Measurements from ENCODE around the gene CCS. TPM values are rescaled to one million over a fixed set of nuclear protein-coding genes. Genes with fewer than 3 reads are reported as not detected.
A peak's percentile ranks its signal among the peaks of the same experiment; 100 is the strongest.

CCS gene
- total and polyA plus RNA-seq, 9 of the 15 experiments (the other 6 are each of a cell fraction or from before 2014, with no cell fraction given) = 1.1 to 46.6 (median 26.8) TPM

GRCh38 chr11:66559142-66559865, 33.7 kb upstream of the CCS start (continued):
- TF ChIP-seq FOXP1 (CRISPR knock-in tag; IDR thresholded peaks at IDR 0.05) (peak; percentile 92; the same call in 1 of the 2 replicates), ZNF431 (CRISPR knock-in tag; IDR thresholded peaks at IDR 0.05) (peak; percentile 87), IRF1 (CRISPR knock-in tag; IDR thresholded peaks at IDR 0.05; ENCODE audit: borderline replicate concordance) (0 out of 2 replicates have a peak, but pooled peaks have one; percentile 29), ETV5 (CRISPR knock-in tag; IDR thresholded peaks at IDR 0.05; ENCODE audit: low read depth) (no peak), CBX1 (IDR thresholded peaks at IDR 0.05; ENCODE audit: low read depth) (0 out of 2 replicates have a peak, but pooled peaks have one; percentile 11)

- Histone ChIP-seq H3K36me3 (ENCODE audit: control insufficient read depth, insufficient read depth, low read length) (no peaks in the 10 kb centered on the region), H4K20me1 (replicated peaks; ENCODE audit: control insufficient read depth, insufficient read depth, low read length) (no peaks in the 10 kb centered on the region), H3K4me2 (ENCODE audit: insufficient read depth, low read length) (no peak overlapping the region), H3K9me1 (ENCODE audit: control insufficient read depth, insufficient read depth, low read length) (no peaks in the 10 kb centered on the region), H3K4me1 (replicated peaks in 1 of 2; ENCODE audit: control insufficient read depth in 2 of 2, insufficient read depth in 2 of 2, low read length in 2 of 2) (peaks cover 8 to 38% of the 10 kb centered on the region in 2 experiments; a peak in 4 of 5 replicates), H3K79me2 (ENCODE audit: control insufficient read depth, insufficient read depth, low read length) (no peaks in the 10 kb centered on the region), H3K4me3 (no peak overlapping the region), H3K9ac (ENCODE audit: insufficient read depth in 1 of 2, low read depth in 2 of 2, low read length in 2 of 2) (peak overlapping the region in 1 of 2 experiments; percentile 36; a peak in 1 of 4 replicates), H3K27ac (ENCODE audit: extremely low read depth, low read depth, low read length) (no peak overlapping the region), H2AFZ (ENCODE audit: low read depth, low read length) (no peak overlapping the region), H3K9me3 (replicated peaks; ENCODE audit: control insufficient read depth, insufficient read depth, low read depth, low read length) (no peaks in the 10 kb centered on the region), H3K27me3 (ENCODE audit: control insufficient read depth in 2 of 2, insufficient read depth in 2 of 2, low read length in 2 of 2) (no peaks in the 10 kb centered on the region)
- no peak for DNase-seq (ENCODE audit: extremely low read depth in 1 of 4, low spot score in 3 of 4)
- ChIA-PET POLR2A (interaction anchor here (0.5 to 3.6 kb wide), 6 partner anchors 7 to 548 kb away, joined by 3 to 15 read pairs (median 6); partner anchors contain the start of genes CCDC87, CTSF and RBM4), CTCF (ENCODE audit: low intra/inter-chr PET ratio) (no interaction called here)
- ATAC-seq = no peak
- no TSS peak for BruUV-seq (replicated peaks)
- in situ Hi-C loops (cut with MboI) = loop anchor here (10.0 kb wide), 1 partner anchor 255 kb away; no protein-coding TSS in a partner anchor
- 64% methylated on average over 22 of the region's 27 CpGs for WGBS (ENCODE audit: insufficient coverage, low coverage, missing lambda C conversion rate)
- no peak for TF ChIP-seq HINFP (tag; conservative IDR thresholded peaks at IDR 0.05; ENCODE audit: low read depth)
- peak; percentile 10; the same call in 1 of the 2 replicates for TF ChIP-seq CEBPB (tag; IDR thresholded peaks at IDR 0.05)
- TF ChIP-seq ID3 (CRISPR knock-in tag; IDR thresholded peaks at IDR 0.05) = no peak
- no peak for TF ChIP-seq ID3 (tag; IDR thresholded peaks at IDR 0.05)
- intact Hi-C loops (cut with micrococcal nuclease) = no loop called here
- no peak for FAIRE-seq
Observed at GRCh38 chr11:66559866-66560676, 32.9 kb upstream of the CCS start.
